ENCODE measurements around the gene GEMIN5.
"Not testable (repeated sequence)": the region's sequence is repeated elsewhere in the genome, so short reads cannot be mapped to it uniquely, and the experiment has no call there.

GEMIN5 gene

DNA sequence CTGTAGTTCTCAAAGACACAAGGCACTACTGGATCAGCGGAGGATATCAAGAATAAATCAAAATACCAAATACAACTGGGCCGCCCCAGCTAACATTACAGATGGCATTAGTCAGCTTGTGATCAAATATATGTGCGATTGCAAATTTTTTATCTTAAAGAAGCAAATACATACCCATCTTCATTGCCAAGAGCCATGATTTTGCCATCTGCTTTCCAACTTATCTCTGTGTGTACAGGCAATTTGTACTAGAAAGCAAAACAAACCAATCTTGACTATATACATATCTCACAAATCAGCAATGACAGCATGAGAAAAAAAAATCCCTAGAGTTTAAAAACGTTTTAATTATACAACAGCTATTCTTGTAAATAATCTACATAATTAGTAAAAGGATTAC lies 20.3 kb downstream of the GEMIN5 start:
- no peaks in the 10 kb centered on the region for H3K27me3 Mint-ChIP-seq
- no peak overlapping the region for H3K27ac Mint-ChIP-seq
- DNase-seq = no peak
- no peaks in the 10 kb centered on the region for H3K4me1 Mint-ChIP-seq
- no peak for ATAC-seq
- no peak overlapping the region for H3K4me3 Mint-ChIP-seq
- H3K9me3 Mint-ChIP-seq = no peaks in the 10 kb centered on the region

DNA sequence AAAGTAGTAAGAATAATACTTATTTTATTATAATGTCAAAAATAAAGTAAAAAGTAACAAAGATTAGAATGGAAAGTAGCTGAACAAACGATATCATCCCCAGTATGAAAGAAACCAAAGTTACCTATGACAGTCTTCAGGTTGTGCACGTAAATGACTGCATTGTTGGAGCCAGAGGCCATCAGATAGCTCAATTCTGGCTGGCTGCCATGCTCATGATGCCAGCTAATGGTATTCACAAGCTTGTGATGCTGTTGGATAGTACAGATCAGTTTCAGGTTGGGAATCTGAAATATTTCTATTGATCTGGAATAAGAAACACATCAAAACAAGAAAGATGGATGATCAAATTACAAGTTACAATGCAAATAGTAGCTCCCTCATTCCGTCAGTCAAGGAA lies 21.1 kb downstream of the GEMIN5 start:
- H3K27ac Mint-ChIP-seq = no peak overlapping the region
- no peak overlapping the region for H3K4me3 Mint-ChIP-seq
- no peaks in the 10 kb centered on the region for H3K4me1 Mint-ChIP-seq

DNA sequence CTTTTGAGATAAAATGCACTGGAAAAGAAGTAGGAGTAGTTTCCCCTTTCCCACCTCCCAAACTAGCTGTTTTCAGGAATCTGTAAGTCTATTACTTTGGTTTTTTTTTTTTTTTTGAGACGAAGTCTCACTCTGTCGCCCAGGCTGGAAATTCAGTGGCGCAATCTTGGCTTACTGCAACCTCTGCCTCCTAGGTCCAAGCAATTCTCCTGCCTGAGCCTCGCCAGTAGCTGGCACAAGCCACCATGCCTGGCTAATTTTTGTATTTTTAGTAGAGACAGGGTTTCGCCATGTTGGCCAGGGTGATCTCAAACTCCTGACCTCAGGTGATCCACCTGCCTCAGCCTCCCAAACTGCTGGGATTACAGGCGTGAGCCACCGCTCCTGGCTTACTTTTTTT lies 32.4 kb downstream of the GEMIN5 start:
- not testable (repeated sequence) for H3K4me1 Mint-ChIP-seq, H3K27me3 Mint-ChIP-seq, ATAC-seq, H3K9me3 Mint-ChIP-seq, DNase-seq, H3K4me3 Mint-ChIP-seq
- peak overlapping the region in 1 of 2 donors; percentile 95 for H3K27ac Mint-ChIP-seq

More for the DNA sequence above, 21.1 kb downstream of the GEMIN5 start:
- no peak for ATAC-seq
- no peaks in the 10 kb centered on the region for H3K9me3 Mint-ChIP-seq
- no peak for DNase-seq
- H3K27me3 Mint-ChIP-seq = no peaks in the 10 kb centered on the region

DNA sequence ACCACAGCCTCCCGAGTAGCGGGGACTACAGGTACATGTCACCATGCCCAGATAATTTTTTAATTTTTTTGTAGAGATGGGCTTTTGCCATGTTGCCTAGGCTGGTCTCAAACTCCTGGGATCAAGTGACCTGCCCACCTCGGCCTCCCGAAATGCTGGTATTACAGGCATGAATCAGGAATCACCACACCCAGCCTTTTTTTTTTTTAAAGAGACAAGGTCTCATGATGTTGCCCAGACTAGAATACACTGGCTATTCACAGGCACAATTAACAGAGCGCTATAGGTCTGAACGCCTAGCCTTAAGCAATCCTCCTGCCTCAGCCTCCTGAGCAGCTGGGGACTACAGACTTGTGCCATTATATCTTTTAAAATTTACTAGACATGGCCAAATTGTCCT lies 36.1 kb downstream of the GEMIN5 start:
- no peak for ATAC-seq
- Mint-ChIP-seq H3K4me3 (no peak overlapping the region), H3K27ac (no peak overlapping the region), H3K9me3 (no peaks in the 10 kb centered on the region), H3K27me3 (no peaks in the 10 kb centered on the region), H3K4me1 (no peaks in the 10 kb centered on the region)
- DNase-seq = no peak

DNA sequence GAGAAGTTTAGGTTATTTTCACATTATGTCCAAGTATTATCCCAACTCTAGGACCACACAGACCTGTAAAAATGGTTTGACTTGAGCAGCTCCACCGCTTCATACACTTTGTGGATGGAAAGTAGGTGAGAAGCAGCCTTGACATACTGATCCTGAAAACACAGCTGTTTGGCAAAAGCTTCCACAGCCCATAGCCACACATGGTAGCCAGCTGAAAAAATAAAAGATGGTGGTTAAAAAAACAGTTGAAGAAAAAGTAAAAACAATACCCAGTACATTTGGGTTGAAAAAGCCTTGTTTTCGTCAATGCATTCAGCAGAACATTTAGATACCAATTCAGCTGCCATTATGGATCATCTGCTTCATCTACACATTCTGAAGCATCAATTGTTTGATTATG lies 36.7 kb downstream of the GEMIN5 start:
- DNase-seq (no peak), ATAC-seq (no peak)
- H3K27ac Mint-ChIP-seq = no peak overlapping the region
- no peaks in the 10 kb centered on the region for H3K27me3 Mint-ChIP-seq
- H3K9me3 Mint-ChIP-seq = no peaks in the 10 kb centered on the region
- H3K4me3 Mint-ChIP-seq = no peak overlapping the region
- no peaks in the 10 kb centered on the region for H3K4me1 Mint-ChIP-seq

DNA sequence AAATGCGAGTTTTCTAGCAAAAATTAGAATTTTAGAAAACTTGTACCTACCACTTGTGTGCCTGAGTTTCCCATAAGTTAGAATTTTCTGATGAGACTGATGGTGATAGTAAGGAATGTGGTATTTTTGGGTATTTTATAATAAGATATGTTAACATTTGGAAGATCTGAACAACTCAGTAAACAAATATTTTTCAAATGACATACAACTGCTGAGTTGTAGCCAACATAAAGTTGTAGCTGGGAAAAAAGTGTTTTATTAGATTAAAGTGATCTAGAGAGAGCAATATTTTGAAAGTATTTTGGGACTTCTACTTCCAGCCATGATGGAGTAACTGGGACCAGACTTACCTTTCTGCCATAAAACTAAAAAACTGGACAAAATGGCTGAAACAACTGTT lies 37.9 kb downstream of the GEMIN5 start:
- Mint-ChIP-seq H3K4me1 (no peaks in the 10 kb centered on the region), H3K27ac (no peak overlapping the region), H3K9me3 (no peaks in the 10 kb centered on the region), H3K27me3 (no peaks in the 10 kb centered on the region), H3K4me3 (no peak overlapping the region)
- ATAC-seq = no peak
- DNase-seq = no peak

DNA sequence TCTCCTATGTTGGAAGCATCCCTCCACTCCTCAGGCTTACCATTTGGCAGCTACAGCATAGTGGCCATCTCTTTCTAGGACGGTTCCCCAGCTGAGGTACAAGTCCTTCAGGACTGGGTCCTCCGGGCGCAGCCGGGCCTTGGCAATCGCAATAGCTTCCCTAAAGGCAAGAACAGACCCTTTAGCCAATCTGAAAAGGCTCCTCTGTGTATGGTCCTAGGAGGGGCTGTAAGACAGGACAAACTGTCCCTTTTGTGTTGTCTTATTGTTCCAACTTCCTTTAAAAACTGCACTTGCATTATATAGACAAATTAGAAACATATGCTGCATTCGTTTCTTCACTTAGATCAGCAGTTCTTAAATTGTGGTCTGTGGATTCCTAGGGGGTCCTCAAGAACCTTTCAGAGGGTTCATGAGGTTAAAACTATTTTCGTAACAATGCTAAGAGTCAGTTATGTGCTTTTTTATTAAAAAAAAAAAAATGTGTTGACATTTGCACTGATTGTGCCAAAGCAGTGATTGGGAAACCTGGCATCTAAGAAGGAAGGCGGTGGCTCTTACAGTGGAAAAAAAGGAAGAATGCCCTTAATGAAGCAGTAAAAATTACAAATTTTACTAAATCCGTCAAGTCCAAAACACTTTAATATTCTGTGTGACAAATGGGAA lies 38.7 kb downstream of the GEMIN5 start:
- ATAC-seq = no peak
- Mint-ChIP-seq H3K27ac (no peak overlapping the region), H3K27me3 (no peaks in the 10 kb centered on the region), H3K9me3 (no peaks in the 10 kb centered on the region), H3K4me1 (no peaks in the 10 kb centered on the region), H3K4me3 (no peak overlapping the region)
- DNase-seq = no peak

DNA sequence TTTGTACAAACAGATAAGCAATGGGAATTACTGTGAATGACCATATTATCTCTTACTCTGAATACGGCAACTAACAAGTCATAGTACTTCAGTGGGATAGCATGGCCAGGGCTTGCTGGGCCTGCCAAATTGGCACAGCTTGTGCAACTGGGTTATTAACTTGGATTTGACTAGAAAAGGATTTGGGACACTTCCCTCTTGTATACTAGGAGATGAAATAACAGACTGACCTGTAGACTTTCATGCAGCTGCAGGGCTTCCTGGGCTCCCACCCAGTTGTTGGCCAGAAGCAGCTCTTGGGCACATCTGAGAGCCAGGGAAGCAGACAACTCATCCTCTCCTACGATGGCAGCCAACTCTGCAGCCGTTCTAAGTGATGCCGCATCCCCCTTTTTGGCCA lies 39.8 kb downstream of the GEMIN5 start:
- no peak overlapping the region for H3K27ac Mint-ChIP-seq
- no peaks in the 10 kb centered on the region for H3K4me1 Mint-ChIP-seq
- no peak overlapping the region for H3K4me3 Mint-ChIP-seq
- no peak for ATAC-seq
- no peak for DNase-seq
- no peaks in the 10 kb centered on the region for H3K9me3 Mint-ChIP-seq
- no peaks in the 10 kb centered on the region for H3K27me3 Mint-ChIP-seq

DNA sequence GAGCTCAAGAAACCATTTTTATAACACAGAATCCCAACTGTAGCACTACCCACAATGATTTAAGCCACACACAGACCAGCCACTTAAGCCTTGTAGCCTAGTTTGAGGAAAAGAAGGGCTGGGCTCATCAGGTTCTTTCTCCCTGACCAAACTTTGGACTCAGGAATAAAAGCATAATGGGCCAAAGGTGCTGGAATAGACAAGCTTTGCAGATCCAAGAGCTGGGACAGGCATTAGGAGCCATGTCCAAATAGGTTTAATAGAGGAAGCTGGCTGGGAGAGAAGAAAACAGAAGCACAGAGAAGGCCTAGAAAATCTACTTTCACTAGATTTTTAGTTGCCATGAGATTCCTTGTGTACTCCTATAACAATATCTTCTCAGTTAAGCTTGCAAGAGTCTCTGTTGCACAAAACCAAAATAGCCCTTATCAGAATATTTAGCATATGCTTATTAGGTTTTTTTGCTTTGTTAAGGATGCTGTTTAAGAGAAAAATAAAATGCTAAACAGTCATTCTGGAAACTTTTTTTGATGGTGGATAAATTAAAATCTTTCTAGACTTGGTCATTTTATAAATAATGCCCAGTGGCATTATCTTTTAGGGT lies 41.3 kb downstream of the GEMIN5 start:
- no peaks in the 10 kb centered on the region for H3K4me1 Mint-ChIP-seq
- H3K27me3 Mint-ChIP-seq = no peaks in the 10 kb centered on the region
- H3K9me3 Mint-ChIP-seq = no peaks in the 10 kb centered on the region
- H3K27ac Mint-ChIP-seq = no peak overlapping the region
- H3K4me3 Mint-ChIP-seq = no peak overlapping the region
- ATAC-seq (no peak), DNase-seq (no peak)

DNA sequence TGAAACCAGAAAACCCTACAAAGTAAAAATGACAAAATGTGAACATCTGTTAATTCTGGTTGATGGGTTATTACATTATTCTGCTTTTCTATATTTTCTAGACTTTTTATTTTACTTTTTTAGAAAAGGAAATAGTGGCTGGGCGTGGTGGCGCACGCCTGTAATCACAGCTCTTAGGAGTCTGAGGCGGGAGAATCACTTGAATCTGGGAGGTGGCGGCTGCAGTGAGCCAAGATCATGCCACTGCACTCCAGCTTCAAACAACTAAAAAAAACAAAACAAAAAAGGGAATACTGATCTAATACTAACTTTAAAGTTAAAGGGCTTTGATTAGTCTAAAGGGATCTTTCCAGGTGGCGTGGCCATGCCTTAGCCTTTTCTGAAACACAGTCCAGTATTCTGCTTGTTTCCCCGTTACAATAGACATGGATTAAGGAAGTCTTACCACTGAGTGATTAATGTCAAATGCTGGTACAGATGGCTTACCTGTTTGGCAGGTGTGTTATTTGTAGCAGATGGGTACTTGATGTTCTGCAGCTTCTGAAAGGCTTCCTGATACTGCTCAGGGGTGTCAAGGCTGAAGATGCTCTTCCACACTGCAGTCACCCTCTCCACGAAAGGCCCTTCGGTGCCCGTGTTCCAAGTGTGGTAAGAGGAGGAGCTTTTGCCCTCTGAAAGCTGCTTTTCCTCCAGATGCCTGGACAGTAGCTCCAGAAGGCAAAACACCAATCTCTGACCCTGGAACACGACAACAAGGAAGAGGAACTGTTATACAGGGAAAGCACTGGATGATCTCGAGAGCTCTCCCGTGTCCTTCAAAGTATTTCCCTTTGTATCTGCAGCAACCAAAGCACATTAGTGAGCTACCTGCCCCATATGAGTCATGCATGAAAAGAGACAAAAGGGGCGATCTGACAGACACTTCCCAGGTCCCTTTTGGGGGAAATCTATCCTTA lies 42.1 kb downstream of the GEMIN5 start:
- ATAC-seq (no peak), DNase-seq (no peak)
- H3K4me1 Mint-ChIP-seq = no peaks in the 10 kb centered on the region
- H3K27ac Mint-ChIP-seq = no peak overlapping the region
- no peak overlapping the region for H3K4me3 Mint-ChIP-seq
- H3K9me3 Mint-ChIP-seq = no peaks in the 10 kb centered on the region
- no peaks in the 10 kb centered on the region for H3K27me3 Mint-ChIP-seq

DNA sequence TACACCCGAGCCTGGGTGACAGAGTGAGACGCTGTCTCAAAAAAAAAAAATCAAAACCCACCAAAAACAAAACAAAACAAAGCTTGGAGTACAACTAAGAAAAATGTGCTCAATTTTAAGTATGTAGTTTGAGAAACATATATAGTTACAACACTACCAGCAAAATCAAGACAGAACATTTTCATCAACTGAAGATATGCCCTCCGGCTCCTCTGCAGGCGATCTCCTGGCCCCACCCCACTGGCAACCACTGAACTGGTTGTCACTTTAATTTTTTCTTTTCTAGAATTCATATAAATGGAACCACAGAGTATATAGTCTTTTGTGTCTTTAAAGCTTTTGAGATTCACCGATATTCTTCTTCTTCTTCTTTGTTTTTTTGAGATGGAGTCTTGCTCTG lies 44.6 kb downstream of the GEMIN5 start:
- no peaks in the 10 kb centered on the region for H3K4me1 Mint-ChIP-seq
- peaks cover under 1% of the 10 kb centered on the region in 2 donors for H3K9me3 Mint-ChIP-seq
- H3K27me3 Mint-ChIP-seq = no peaks in the 10 kb centered on the region
- no peak for DNase-seq
- no peak overlapping the region for H3K4me3 Mint-ChIP-seq
- no peak for ATAC-seq
- peak overlapping the region in 1 of 2 donors; percentile 54 for H3K27ac Mint-ChIP-seq

DNA sequence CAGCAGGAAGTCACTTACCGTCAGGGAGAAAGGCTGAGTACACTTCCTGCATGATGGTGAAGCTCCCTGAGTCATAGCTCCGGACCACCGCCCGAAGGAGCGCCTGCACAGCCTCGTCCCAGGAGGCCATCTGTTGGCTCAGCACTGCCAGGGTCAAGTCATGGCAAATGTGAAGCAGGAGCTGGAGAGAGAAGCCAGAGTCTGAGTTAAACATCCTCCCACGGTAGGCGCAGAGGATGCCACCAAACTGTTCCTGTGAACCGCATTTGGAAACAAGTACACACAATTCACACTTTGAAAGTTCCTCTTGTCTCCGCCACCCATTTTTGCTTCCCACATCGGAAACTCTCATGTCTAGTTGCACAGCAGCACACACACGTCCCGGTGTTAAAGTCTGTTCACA lies 45.6 kb downstream of the GEMIN5 start:
- H3K4me3 Mint-ChIP-seq = no peak overlapping the region
- DNase-seq = no peak

DNA sequence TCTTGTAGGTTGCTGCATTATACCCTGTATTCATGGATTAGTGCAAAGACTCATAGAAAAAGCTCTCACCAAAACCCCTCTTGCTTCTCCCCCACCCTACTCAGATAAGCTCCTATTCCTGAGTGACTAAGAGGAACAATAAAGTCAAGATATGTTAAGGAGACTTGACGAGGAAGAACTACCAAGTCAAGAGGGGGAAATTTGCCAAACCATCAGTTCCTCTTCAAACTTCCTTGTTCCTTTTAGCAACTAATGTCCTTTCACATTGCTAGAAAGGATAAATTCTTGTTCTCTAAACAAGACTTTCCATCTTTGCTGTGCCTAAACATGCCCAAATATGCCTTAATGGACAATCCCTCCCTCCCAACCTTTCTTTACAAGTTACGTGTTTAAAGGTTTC lies 52.6 kb downstream of the GEMIN5 start:
- ATAC-seq = no peak
- H3K9me3 Mint-ChIP-seq = peaks cover 33 to 49% of the 10 kb centered on the region in 2 donors
- no peaks in the 10 kb centered on the region for H3K4me1 Mint-ChIP-seq
- no peak overlapping the region for H3K27ac Mint-ChIP-seq
- no peak overlapping the region for H3K4me3 Mint-ChIP-seq
- no peak for DNase-seq
- no peaks in the 10 kb centered on the region for H3K27me3 Mint-ChIP-seq

More for the DNA sequence above, 45.6 kb downstream of the GEMIN5 start:
- Mint-ChIP-seq H3K27ac (no peak overlapping the region), H3K27me3 (no peaks in the 10 kb centered on the region), H3K4me1 (no peaks in the 10 kb centered on the region), H3K9me3 (peaks cover 8% of the 10 kb centered on the region in 2 donors)
- ATAC-seq = no peak

DNA sequence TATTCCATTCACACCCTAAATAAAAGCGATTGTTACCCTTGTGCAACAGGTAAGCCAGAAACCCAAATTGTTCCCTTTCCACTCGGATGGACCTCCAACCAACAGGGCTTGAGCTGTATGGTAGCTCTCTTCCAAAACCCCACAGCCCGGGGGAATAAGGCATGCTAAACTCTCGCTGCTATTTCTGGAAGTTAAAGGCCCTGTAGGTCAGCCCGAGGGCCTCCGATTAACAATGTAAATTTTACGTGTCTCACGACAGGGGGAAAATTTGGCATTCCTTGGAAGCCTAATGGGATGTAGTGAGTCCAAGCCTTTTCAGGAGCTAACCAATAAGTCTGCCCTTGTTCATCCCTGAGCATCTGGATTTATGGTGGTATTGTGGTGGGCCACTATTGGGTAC lies 53.6 kb downstream of the GEMIN5 start:
- ATAC-seq (no peak), DNase-seq (no peak)
- Mint-ChIP-seq H3K27me3 (no peaks in the 10 kb centered on the region), H3K4me1 (no peaks in the 10 kb centered on the region), H3K27ac (no peak overlapping the region), H3K9me3 (peaks cover 41 to 58% of the 10 kb centered on the region in 2 donors), H3K4me3 (no peak overlapping the region)

DNA sequence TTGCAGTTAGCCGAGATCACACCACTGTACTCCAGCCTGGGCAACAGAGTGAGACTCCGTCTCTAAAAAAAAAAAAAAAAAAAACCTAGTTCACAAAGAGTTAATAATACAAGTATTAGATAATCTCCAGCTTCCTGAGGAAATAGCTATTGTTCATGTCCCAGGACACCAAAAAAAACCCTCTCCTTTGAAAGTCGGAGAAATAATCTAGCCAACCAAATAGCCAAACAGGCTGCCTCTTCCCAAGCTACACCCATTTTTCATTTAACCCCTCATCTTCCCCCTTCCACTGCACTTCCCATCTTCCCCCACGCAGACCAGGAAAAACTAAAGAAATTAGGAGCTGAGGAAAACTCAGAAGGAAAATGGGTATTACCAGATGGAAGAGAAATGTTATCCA lies 56.0 kb downstream of the GEMIN5 start:
- Mint-ChIP-seq H3K27ac (peak overlapping the region in 1 of 2 donors; percentile 51), H3K4me3 (no peak overlapping the region), H3K9me3 (peaks cover 42 to 56% of the 10 kb centered on the region in 2 donors), H3K4me1 (no peaks in the 10 kb centered on the region), H3K27me3 (no peaks in the 10 kb centered on the region)
- ATAC-seq = no peak
- no peak for DNase-seq

Data from stimulated activated naive CD8-positive, alpha-beta T cell treated with anti-CD3 and anti-CD28 coated beads, Interleukin-15, amount 100 ng/mL, for 72 hours (primary cell).